ENCODE data around the gene SUMF1. TPM values are rescaled to one million over a fixed set of nuclear protein-coding genes. Genes with fewer than 3 reads are reported as not detected.
A peak's percentile ranks its signal among the peaks of the same experiment; 100 is the strongest.

The SUMF1 gene
- total RNA-seq, 3 donors from 2014 or later = 29.3 to 38.3 (median 32.1) TPM

DNA sequence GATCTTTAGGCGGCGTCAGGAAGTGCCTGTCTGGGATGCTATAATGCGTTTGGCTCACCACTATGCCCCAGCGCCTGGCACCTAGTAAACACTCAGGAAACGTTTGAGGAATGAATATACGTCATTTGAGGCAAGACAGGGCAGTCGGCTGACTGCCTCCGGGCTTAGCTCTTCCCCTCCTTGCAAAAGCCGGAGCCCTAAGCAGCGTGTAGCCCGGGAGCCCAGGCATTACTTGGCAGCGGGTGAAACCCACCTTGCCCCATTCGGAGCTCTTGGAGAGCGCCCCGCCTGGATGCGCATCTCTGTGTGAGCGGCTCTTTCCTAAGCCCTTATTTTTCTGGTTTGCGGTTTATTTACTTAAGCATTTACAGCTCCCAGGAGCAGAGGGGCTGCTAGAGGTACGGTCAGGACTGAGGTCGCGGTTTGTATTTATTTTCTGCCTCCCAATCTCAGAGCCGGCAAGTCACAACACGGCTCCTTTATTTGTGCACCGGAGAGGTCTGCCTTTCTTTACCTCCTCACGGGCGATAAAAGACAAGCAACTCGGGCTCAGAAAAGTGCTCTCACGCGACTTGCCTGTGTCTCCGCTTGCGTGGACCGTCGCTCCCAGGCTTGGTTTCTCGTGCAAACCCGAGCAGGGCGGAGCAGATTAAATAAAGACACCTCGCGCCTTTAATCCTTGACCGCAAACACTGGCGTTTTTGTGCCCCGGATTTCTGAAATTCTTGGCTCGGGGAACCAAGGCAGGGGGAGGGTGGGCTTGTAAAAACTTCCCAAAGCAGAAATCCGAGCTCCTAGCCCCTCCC, 25.3 kb upstream of the SUMF1 start:
- DNase-seq (peak; percentile 60 to 74 (median 61)), ATAC-seq (peak; percentile 52)
- H3K9me3 ChIP-seq = no peaks in the 10 kb centered on the region
- peaks cover 3% of the 10 kb centered on the region for H3K4me1 ChIP-seq (ENCODE audit: low read depth)
- intact Hi-C loops (cut with DNase I, micrococcal nuclease) = no loop called here
- TF ChIP-seq, protein P1, sequence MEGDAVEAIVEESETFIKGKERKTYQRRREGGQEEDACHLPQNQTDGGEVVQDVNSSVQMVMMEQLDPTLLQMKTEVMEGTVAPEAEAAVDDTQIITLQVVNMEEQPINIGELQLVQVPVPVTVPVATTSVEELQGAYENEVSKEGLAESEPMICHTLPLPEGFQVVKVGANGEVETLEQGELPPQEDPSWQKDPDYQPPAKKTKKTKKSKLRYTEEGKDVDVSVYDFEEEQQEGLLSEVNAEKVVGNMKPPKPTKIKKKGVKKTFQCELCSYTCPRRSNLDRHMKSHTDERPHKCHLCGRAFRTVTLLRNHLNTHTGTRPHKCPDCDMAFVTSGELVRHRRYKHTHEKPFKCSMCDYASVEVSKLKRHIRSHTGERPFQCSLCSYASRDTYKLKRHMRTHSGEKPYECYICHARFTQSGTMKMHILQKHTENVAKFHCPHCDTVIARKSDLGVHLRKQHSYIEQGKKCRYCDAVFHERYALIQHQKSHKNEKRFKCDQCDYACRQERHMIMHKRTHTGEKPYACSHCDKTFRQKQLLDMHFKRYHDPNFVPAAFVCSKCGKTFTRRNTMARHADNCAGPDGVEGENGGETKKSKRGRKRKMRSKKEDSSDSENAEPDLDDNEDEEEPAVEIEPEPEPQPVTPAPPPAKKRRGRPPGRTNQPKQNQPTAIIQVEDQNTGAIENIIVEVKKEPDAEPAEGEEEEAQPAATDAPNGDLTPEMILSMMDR (IDR thresholded peaks at IDR 0.05) = no peak
- H3K36me3 ChIP-seq (ENCODE audit: low read depth) = no peaks in the 10 kb centered on the region
- peak overlapping the region; percentile 45 for H3K4me3 ChIP-seq

DNA sequence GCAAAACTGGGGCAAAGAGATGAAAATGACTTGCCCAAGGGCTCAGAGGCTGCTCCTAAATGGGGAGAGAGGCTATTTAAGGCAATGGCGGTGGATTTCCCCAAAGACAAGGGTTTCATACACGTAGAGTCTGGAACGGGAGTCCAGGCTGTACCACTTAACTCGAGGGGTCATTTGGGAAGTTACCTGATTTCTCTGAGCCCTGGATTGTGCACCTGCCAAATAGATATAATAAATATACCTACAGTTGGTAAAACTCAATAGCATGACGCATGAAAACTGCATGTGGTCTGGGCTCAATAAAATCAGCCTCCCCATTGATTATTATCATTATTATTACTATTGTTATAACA, 24.8 kb upstream of the SUMF1 start:
- intact Hi-C loops (cut with DNase I, micrococcal nuclease) = no loop called here
- TF ChIP-seq, protein P1 (IDR thresholded peaks at IDR 0.05) = no peak
- no peaks in the 10 kb centered on the region for H3K36me3 ChIP-seq (ENCODE audit: low read depth)

DNA sequence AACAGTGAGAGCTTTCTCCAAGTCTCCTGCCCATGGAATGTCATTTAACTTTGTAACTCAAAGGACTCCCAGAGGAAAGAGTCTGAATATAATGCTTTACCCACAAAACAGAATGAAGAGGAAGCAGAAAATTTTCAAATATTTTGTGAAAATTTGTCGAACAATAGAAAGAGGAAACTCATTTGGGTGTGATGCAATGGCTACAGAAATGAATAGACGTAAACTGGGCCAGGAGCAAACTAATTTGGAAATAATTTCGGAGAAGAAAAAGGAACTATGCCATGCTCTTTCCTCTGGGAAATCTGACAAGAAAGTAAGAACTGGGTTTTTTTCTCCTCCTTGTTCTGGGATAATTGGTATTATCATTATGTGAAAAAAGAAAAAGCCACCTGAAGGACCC, 11.2 kb upstream of the SUMF1 start:
- intact Hi-C loops (cut with DNase I, micrococcal nuclease) = no loop called here
- DNase-seq (no peak), ATAC-seq (no peak)
- TF ChIP-seq, protein P1 (IDR thresholded peaks at IDR 0.05) = no peak
- no peaks in the 10 kb centered on the region for H3K9me3 ChIP-seq
- H3K4me3 ChIP-seq = no peak overlapping the region
- H3K4me1 ChIP-seq (ENCODE audit: low read depth) = no peaks in the 10 kb centered on the region
- no peaks in the 10 kb centered on the region for H3K36me3 ChIP-seq (ENCODE audit: low read depth)

More for the DNA sequence above, 24.8 kb upstream of the SUMF1 start:
- ATAC-seq (no peak), DNase-seq (no peak)
- Histone ChIP-seq H3K9me3 (no peaks in the 10 kb centered on the region), H3K4me1 (ENCODE audit: low read depth) (peaks cover 3% of the 10 kb centered on the region), H3K4me3 (no peak overlapping the region)

GRCh38 chr3:4476496-4476895, 9.4 kb upstream of the SUMF1 start:
- no peak for DNase-seq

GRCh38 chr3:4475804-4476203, 8.7 kb upstream of the SUMF1 start:
- intact Hi-C loops (cut with DNase I, micrococcal nuclease) = no loop called here
- H3K4me1 ChIP-seq (ENCODE audit: low read depth) = no peaks in the 10 kb centered on the region
- ATAC-seq (peak; percentile 35), DNase-seq (no peak)
- TF ChIP-seq, protein P1 (IDR thresholded peaks at IDR 0.05) = no peak
- no peaks in the 10 kb centered on the region for H3K9me3 ChIP-seq
- no peaks in the 10 kb centered on the region for H3K36me3 ChIP-seq (ENCODE audit: low read depth)
- no peak overlapping the region for H3K4me3 ChIP-seq

More at GRCh38 chr3:4476496-4476895, 9.4 kb upstream of the SUMF1 start:
- Histone ChIP-seq H3K9me3 (no peaks in the 10 kb centered on the region), H3K4me3 (no peak overlapping the region), H3K36me3 (ENCODE audit: low read depth) (no peaks in the 10 kb centered on the region), H3K4me1 (ENCODE audit: low read depth) (no peaks in the 10 kb centered on the region)
- TF ChIP-seq, protein P1 (IDR thresholded peaks at IDR 0.05) = no peak
- ATAC-seq = no peak
- intact Hi-C loops (cut with DNase I, micrococcal nuclease) = no loop called here
